Prostate gland (tissue), 2 donors: ENCODE data around the gene TAF3.

Experiments
- POLR2A ChIP-seq: fragments of 450-650 bp; IDR thresholded peaks from one replicate; pipeline ENCODE4 v1.6.1; 2016; ENCODE audit warnings: antibody characterized with exemption, mild to moderate bottlenecking
- POLR2AphosphoS5 ChIP-seq: sonication (generic); formaldehyde crosslinking; IDR thresholded peaks from one replicate; pipeline ENCODE4 v1.6.1; 2017; ENCODE audit warnings: antibody characterized with exemption
- TF ChIP-seq, protein P1 (sequence below), 4 experiments: fragments of 200-600 bp in 2 of 4; fragments of 450-650 bp in 2 of 4; sonication (generic) in 2 of 4; IDR thresholded peaks; 1 replicate in 3 of 4; 2 replicates in 1 of 4; pipeline ENCODE4 v1.5.1; 2016 to 2019; ENCODE audit warnings: antibody characterized with exemption in 4 of 4, mild to moderate bottlenecking in 2 of 4, moderate library complexity in 2 of 4

GRCh38 chr10:8035006-8035640 lies 216.8 kb downstream of the TAF3 start:
- TF ChIP-seq POLR2A, result no peak
- TF ChIP-seq, protein P1, sequence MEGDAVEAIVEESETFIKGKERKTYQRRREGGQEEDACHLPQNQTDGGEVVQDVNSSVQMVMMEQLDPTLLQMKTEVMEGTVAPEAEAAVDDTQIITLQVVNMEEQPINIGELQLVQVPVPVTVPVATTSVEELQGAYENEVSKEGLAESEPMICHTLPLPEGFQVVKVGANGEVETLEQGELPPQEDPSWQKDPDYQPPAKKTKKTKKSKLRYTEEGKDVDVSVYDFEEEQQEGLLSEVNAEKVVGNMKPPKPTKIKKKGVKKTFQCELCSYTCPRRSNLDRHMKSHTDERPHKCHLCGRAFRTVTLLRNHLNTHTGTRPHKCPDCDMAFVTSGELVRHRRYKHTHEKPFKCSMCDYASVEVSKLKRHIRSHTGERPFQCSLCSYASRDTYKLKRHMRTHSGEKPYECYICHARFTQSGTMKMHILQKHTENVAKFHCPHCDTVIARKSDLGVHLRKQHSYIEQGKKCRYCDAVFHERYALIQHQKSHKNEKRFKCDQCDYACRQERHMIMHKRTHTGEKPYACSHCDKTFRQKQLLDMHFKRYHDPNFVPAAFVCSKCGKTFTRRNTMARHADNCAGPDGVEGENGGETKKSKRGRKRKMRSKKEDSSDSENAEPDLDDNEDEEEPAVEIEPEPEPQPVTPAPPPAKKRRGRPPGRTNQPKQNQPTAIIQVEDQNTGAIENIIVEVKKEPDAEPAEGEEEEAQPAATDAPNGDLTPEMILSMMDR (IDR thresholded peaks at IDR 0.05), result no peak
- no peak for TF ChIP-seq POLR2AphosphoS5
